Measurements from ENCODE around the gene IGF2BP1. TPM values are rescaled to one million over a fixed set of nuclear protein-coding genes. Genes with fewer than 3 reads are reported as not detected.

Gene IGF2BP1
- total RNA-seq, 2 experiments from 2014 or later = not detected

DNA sequence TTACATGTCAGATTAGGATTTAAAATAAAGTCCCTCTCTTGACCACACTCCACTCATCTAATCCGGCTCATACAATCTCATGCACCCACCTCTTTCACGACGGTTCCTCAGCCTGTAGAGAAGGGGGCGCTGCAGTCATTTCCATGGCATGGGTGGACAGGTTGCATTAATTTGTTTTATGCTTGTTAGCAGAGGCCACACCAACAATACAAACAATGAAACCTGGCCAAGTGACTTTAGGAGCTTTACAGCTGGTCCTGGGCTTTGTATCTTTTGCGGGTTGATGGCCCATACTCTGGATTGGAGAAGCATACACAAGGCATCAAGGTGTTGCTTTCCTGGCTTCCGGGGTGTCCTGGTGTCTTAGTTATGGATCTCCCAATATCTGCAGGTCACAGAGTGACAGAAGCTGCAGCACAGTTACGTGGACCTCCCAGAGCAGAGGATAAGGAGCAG, 42.9 kb upstream of the IGF2BP1 start:
- intact Hi-C loops (cut with DNase I, micrococcal nuclease) = no loop called here
- H3K27ac Mint-ChIP-seq = no peak overlapping the region
- POLR2A ChIA-PET = no interaction called here

DNA sequence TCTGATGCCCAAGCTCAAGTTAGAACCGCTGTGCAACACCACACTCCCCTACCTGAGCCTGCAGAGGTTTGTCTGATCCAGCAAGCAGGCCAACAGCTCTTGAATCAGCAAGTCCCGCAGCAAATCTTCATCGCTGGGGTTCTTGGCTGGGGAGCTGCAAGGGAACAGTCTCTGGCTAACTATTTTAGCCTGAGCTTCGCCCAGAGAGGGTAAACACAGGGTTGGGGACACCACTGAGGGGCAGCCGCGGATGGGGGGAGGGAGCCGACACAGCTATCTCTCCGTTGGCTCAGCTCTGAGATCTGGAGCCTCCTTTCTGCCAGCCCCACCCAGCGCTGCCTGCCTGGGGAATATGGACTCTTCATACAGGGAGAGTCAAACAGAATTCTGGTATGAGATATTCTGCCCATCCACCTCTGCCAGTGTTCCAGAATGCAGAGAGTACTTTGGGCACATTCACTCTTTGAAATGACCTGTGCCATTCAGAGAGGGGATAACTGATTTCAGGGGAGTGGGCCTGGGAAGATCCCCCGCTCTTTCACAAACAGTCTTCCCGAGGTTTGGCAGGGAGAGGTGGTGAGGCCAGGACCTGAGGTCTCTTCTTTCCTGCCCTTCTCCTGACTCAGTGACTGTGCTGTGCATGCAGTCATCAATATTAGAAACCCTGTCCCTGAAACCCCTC, 36.2 kb upstream of the IGF2BP1 start:
- H3K9me3 ChIP-seq (ENCODE audit: control insufficient read depth in 1 of 2, insufficient read depth in 1 of 2, low read length in 2 of 2) = no peaks in the 10 kb centered on the region
- Mint-ChIP-seq H3K4me1 (ENCODE audit: low read depth) (no peaks in the 10 kb centered on the region), H3K27me3 (peaks cover 53% of the 10 kb centered on the region), H3K4me3 (no peak overlapping the region), H3K27ac (no peak overlapping the region), H3K36me3 (ENCODE audit: low read depth) (no peaks in the 10 kb centered on the region), H3K9me3 (no peaks in the 10 kb centered on the region)
- H3K36me3 ChIP-seq (ENCODE audit: insufficient read depth, low read length) = no peaks in the 10 kb centered on the region
- TF ChIP-seq, protein P1, sequence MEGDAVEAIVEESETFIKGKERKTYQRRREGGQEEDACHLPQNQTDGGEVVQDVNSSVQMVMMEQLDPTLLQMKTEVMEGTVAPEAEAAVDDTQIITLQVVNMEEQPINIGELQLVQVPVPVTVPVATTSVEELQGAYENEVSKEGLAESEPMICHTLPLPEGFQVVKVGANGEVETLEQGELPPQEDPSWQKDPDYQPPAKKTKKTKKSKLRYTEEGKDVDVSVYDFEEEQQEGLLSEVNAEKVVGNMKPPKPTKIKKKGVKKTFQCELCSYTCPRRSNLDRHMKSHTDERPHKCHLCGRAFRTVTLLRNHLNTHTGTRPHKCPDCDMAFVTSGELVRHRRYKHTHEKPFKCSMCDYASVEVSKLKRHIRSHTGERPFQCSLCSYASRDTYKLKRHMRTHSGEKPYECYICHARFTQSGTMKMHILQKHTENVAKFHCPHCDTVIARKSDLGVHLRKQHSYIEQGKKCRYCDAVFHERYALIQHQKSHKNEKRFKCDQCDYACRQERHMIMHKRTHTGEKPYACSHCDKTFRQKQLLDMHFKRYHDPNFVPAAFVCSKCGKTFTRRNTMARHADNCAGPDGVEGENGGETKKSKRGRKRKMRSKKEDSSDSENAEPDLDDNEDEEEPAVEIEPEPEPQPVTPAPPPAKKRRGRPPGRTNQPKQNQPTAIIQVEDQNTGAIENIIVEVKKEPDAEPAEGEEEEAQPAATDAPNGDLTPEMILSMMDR (IDR thresholded peaks at IDR 0.05) = no peak
- intact Hi-C loops (cut with DNase I, micrococcal nuclease) = no loop called here
- no peaks in the 10 kb centered on the region for H3K4me1 ChIP-seq (ENCODE audit: insufficient read depth, low read length)
- no peak overlapping the region for H3K27ac ChIP-seq (ENCODE audit: low read depth in 1 of 2, low read length in 2 of 2)
- DNase-seq = no peak
- ATAC-seq (ENCODE audit: poor library complexity) = no peak
- no peak overlapping the region for H3K4me3 ChIP-seq (ENCODE audit: low read length)
- peaks cover 25 to 30% of the 10 kb centered on the region in 2 experiments for H3K27me3 ChIP-seq (ENCODE audit: control insufficient read depth in 1 of 2, insufficient read depth in 2 of 2, low read length in 2 of 2)
- POLR2A ChIA-PET = no interaction called here
- CTCF ChIA-PET = no interaction called here

More for the DNA sequence above, 42.9 kb upstream of the IGF2BP1 start:
- no peak overlapping the region for H3K4me3 Mint-ChIP-seq
- TF ChIP-seq, protein P1 (IDR thresholded peaks at IDR 0.05) = no peak
- H3K36me3 ChIP-seq (ENCODE audit: insufficient read depth, low read length) = no peaks in the 10 kb centered on the region
- ATAC-seq (ENCODE audit: poor library complexity) (no peak), DNase-seq (peak in 1 of 14 experiments; percentile 14)
- H3K4me1 ChIP-seq (ENCODE audit: insufficient read depth, low read length) = no peaks in the 10 kb centered on the region
- H3K9me3 ChIP-seq (ENCODE audit: control insufficient read depth in 1 of 2, insufficient read depth in 1 of 2, low read length in 2 of 2) = no peaks in the 10 kb centered on the region
- H3K27me3 Mint-ChIP-seq = peaks cover 41% of the 10 kb centered on the region
- no peak overlapping the region for H3K27ac ChIP-seq (ENCODE audit: low read depth in 1 of 2, low read length in 2 of 2)
- no peaks in the 10 kb centered on the region for H3K9me3 Mint-ChIP-seq
- H3K4me1 Mint-ChIP-seq (ENCODE audit: low read depth) = no peaks in the 10 kb centered on the region
- H3K4me3 ChIP-seq (ENCODE audit: low read length) = no peak overlapping the region
- peaks cover 6 to 10% of the 10 kb centered on the region in 2 experiments for H3K27me3 ChIP-seq (ENCODE audit: control insufficient read depth in 1 of 2, insufficient read depth in 2 of 2, low read length in 2 of 2)
- no peaks in the 10 kb centered on the region for H3K36me3 Mint-ChIP-seq (ENCODE audit: low read depth)
- CTCF ChIA-PET = no interaction called here

DNA sequence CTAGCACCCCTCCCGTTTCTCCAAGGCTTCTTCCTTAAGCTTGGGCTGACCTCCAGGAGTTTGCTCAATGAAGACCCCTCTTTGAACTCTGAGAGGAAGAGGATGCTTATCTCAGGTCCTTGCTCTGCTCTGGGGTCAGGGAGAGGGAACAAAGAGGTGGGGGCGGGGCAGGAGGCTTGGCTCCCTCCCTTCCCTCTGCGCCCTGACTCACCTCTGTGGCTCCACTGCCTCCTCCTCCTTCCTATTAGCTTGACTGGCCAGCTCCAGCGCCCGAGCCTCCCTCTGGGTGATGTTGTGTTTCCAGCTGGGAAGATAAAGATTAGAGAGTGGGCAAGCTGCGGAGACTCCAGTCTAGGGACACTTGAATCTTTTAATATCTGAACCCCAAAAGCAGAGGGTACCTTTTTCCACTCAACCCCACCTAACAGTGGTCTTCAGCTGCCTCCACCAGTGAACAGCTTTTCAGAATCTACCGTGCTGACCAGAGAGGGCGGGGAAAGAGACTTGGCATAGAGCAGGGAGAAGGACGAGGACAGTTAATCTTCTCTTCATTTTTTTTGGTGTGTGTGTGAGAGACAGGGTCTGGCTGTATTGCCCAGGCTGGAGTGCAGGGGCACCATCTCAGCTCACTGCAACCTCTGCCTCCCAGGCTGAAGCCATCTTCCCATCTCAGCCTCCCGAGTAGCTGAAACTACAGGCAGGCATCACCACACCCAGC, 35.5 kb upstream of the IGF2BP1 start:
- ATAC-seq (ENCODE audit: poor library complexity) (no peak), DNase-seq (no peak)
- no peaks in the 10 kb centered on the region for H3K9me3 Mint-ChIP-seq
- H3K36me3 Mint-ChIP-seq (ENCODE audit: low read depth) = no peaks in the 10 kb centered on the region
- Histone ChIP-seq H3K27ac (ENCODE audit: low read depth in 1 of 2, low read length in 2 of 2) (no peak overlapping the region), H3K9me3 (ENCODE audit: control insufficient read depth in 1 of 2, insufficient read depth in 1 of 2, low read length in 2 of 2) (no peaks in the 10 kb centered on the region), H3K27me3 (ENCODE audit: control insufficient read depth in 1 of 2, insufficient read depth in 2 of 2, low read length in 2 of 2) (peaks cover 25 to 30% of the 10 kb centered on the region in 2 experiments), H3K4me3 (ENCODE audit: low read length) (no peak overlapping the region), H3K36me3 (ENCODE audit: insufficient read depth, low read length) (no peaks in the 10 kb centered on the region), H3K4me1 (ENCODE audit: insufficient read depth, low read length) (no peaks in the 10 kb centered on the region)
- CTCF ChIA-PET = no interaction called here
- intact Hi-C loops (cut with DNase I, micrococcal nuclease) = no loop called here
- no peaks in the 10 kb centered on the region for H3K4me1 Mint-ChIP-seq (ENCODE audit: low read depth)
- TF ChIP-seq, protein P1 (IDR thresholded peaks at IDR 0.05) = no peak
- peaks cover 53% of the 10 kb centered on the region for H3K27me3 Mint-ChIP-seq
- POLR2A ChIA-PET = interaction anchor here (0.8 kb wide), 1 partner anchor 17 kb away, joined by 3 read pairs; the partner anchor contains the start of gene SNF8
- H3K4me3 Mint-ChIP-seq = no peak overlapping the region
- H3K27ac Mint-ChIP-seq = no peak overlapping the region
